ENCODE data around the gene NT5M. TPM values are rescaled to one million over a fixed set of nuclear protein-coding genes. Genes with fewer than 3 reads are reported as not detected.
"Not testable (repeated sequence)": the region's sequence is repeated elsewhere in the genome, so short reads cannot be mapped to it uniquely, and the experiment has no call there.

NT5M gene
- total RNA-seq, 6 experiments from 2014 or later = 0.51 to 3.0 (median 0.87) TPM

DNA sequence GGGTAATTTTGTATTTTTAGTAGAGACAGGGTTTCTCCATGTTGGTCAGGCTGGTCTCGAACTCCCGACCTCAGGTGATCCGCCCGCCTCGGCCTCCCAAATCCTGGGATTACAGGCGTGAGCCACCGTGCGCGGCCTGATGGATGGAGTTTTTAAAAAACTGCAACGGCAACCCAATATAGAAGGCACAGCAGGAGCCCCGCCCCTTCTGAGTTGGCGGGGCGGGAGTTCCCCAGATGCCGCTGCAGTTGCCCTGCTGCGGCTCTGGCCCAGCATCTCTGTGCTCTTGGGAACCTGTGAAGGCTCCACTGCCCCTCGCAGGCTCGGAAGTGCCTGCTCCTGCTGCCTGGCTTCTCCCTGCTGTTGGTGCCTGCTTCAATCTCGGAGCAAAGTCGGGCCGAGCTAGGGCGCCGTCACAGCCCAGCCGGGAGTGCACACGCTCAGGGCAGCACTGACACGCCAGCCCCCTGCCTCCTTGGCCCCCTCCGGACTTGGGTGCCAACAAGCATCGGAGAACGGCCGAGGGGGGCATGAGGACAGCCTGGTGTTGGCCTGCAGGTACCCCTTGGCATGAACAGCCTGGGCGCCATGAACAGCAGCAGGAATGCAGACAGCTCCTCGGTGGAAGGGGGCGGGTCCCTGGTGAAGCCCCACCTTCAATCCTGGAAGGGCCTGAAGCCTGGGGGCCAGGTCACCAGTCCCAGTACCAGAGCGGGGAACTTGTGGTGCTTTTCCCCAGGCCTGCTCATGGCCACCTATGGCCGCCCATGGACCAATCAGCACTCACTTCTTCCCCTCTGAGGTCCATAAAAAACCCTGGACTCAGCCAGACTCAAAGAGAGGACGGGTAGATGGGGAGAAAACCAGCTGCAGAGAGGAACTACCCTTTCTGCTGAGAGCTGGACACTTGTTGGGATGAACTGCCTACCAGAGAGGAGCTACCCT lies 2.3 kb upstream of the NT5M start:
- Histone ChIP-seq H3K36me3 (no peaks in the 10 kb centered on the region), H3K9me3 (no peaks in the 10 kb centered on the region), H3K4me1 (peaks cover 0 to 10% (median 0%) of the 10 kb centered on the region in 4 donors), H3K27ac (no peak overlapping the region), H3K4me3 (peak overlapping the region; percentile 23 to 44 (median 37)), H3K27me3 (no peaks in the 10 kb centered on the region)
- WGBS (ENCODE audit: insufficient coverage, low coverage, low lambda C conversion rate, missing lambda C conversion rate) = 0% methylated on average over 7 of the region's 35 CpGs
- intact Hi-C loops (cut with DNase I) = loop anchor here in 1 of 2 donors (10.0 kb wide), 1 partner anchor 306 kb away; no protein-coding TSS in a partner anchor
- peak in 1 of 3 donors; percentile 45 for DNase-seq
- peak; percentile 61 to 71 (median 64) for ATAC-seq
- TF ChIP-seq, protein P1, sequence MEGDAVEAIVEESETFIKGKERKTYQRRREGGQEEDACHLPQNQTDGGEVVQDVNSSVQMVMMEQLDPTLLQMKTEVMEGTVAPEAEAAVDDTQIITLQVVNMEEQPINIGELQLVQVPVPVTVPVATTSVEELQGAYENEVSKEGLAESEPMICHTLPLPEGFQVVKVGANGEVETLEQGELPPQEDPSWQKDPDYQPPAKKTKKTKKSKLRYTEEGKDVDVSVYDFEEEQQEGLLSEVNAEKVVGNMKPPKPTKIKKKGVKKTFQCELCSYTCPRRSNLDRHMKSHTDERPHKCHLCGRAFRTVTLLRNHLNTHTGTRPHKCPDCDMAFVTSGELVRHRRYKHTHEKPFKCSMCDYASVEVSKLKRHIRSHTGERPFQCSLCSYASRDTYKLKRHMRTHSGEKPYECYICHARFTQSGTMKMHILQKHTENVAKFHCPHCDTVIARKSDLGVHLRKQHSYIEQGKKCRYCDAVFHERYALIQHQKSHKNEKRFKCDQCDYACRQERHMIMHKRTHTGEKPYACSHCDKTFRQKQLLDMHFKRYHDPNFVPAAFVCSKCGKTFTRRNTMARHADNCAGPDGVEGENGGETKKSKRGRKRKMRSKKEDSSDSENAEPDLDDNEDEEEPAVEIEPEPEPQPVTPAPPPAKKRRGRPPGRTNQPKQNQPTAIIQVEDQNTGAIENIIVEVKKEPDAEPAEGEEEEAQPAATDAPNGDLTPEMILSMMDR (IDR thresholded peaks at IDR 0.05) = no peak
- TF ChIP-seq POLR2A (IDR thresholded peaks at IDR 0.05) = no peak

DNA sequence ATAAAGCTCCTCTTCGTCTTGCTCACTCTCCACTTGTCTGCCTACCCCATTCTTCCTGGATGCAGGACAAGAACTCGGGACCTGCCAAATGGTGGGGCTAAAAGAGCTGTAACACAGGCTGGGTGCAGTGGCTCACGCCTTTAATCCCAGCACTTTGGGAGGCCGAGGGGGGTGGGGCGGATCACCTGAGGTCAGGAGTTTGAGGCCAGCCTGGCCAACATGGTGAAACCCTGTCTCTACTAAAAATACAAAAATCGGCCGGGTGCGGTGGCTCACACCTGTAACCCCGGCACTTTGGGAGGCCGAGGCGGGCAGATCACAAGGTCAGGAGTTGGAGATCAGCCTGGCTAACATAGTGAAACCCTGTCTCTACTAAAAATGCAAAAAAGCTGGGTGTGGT lies 1.5 kb upstream of the NT5M start:
- DNase-seq, H3K4me3 ChIP-seq, H3K36me3 ChIP-seq, H3K27me3 ChIP-seq, ATAC-seq, H3K9me3 ChIP-seq, H3K27ac ChIP-seq: not testable (repeated sequence)
- intact Hi-C loops (cut with DNase I) = loop anchor here in 1 of 2 donors (10.0 kb wide), 1 partner anchor 307 kb away; no protein-coding TSS in a partner anchor
- H3K4me1 ChIP-seq = peaks cover 0 to 10% (median 0%) of the 10 kb centered on the region in 4 donors
- no CpG with 5 or more reads among the region's 11 CpGs for WGBS (ENCODE audit: insufficient coverage, low coverage, low lambda C conversion rate, missing lambda C conversion rate)

DNA sequence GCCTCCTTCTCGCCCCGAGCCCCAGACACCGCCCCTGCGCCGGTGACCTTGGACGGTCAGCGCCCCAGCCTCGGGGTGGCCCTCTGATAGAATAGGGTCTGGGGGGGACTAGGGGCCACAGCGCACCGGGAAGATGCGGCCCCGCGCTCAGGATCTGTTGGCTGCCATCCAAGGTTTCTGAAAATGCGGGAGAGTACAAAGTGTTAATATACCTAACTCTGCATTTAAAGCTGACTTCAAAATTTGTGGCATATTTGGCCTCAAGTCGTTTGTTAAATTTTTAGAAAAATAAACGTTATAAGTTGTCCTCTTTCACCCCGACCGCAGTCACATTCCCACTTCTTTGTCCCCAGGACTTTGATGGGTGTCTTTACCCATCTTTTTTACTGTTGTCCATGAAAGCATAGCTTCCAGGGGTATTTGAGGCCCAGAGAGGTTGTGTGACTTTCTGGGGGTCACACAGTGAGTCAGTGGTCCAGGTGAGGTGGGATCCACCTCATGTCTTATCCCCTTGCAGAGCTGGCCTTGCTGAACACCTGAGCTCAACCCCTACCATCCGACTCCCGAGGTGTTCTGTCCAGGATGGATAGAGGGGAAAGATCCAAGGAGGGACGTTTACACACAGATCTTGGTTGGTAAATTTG lies 796 bp downstream of the NT5M start:
- Histone ChIP-seq H3K9me3 (no peaks in the 10 kb centered on the region), H3K27ac (no peak overlapping the region), H3K27me3 (no peaks in the 10 kb centered on the region), H3K4me1 (peaks cover 0 to 10% (median 0%) of the 10 kb centered on the region in 4 donors), H3K36me3 (no peaks in the 10 kb centered on the region), H3K4me3 (peak overlapping the region; percentile 36 to 63 (median 50))
- TF ChIP-seq POLR2A (IDR thresholded peaks at IDR 0.05) = no peak
- TF ChIP-seq, protein P1 (IDR thresholded peaks at IDR 0.05) = no peak
- 14% methylated on average over 13 of the region's 21 CpGs for WGBS (ENCODE audit: insufficient coverage, low coverage, low lambda C conversion rate, missing lambda C conversion rate)
- ATAC-seq (no peak), DNase-seq (no peak)
- intact Hi-C loops (cut with DNase I) = loop anchor here in 1 of 2 donors (10.0 kb wide), 1 partner anchor 309 kb away; no protein-coding TSS in a partner anchor

DNA sequence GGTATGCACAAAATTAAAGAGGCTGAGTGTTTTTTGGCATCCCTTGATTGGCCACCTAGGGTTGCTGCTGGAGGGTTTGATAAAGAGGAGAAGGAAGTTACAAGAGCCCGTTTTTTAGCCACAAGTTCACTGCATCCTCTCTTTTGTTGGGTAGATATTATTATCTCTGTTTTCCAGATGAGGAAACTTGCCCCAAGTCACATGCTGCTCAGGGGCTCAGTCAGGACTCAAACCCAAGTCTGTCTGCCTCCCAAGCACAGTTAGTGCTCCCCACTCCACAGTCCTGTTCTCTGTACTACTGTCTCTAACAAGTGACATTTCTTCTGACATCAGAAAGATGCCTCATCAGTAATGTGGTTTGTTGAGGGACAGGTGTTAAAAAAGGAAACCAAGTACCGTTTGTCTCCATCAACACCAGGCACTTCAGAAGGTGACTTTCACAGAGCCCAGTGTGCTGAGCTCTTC lies 1.4 kb downstream of the NT5M start:
- peaks cover 0 to 10% (median 0%) of the 10 kb centered on the region in 4 donors for H3K4me1 ChIP-seq
- peak overlapping the region in 1 of 3 donors; percentile 63 for H3K4me3 ChIP-seq
- H3K9me3 ChIP-seq = no peaks in the 10 kb centered on the region
- ATAC-seq (no peak), DNase-seq (no peak)
- H3K27me3 ChIP-seq = no peaks in the 10 kb centered on the region
- no peak overlapping the region for H3K27ac ChIP-seq
- 58% methylated on average over 2 of the region's 2 CpGs for WGBS (ENCODE audit: insufficient coverage, low coverage, low lambda C conversion rate, missing lambda C conversion rate)
- no peaks in the 10 kb centered on the region for H3K36me3 ChIP-seq
- intact Hi-C loops (cut with DNase I) = loop anchor here in 1 of 2 donors (10.0 kb wide), 1 partner anchor 310 kb away; no protein-coding TSS in a partner anchor
- TF ChIP-seq, protein P1 (IDR thresholded peaks at IDR 0.05) = no peak
- no peak for TF ChIP-seq POLR2A (IDR thresholded peaks at IDR 0.05)
